SU-DHL-6 (cell line): ENCODE results near the gene CXCR5.

Source experiments
- H2AFZ ChIP-seq: fragments of 200-600 bp; sonication (generic); 2 replicates; pipeline ENCODE4 v1.6.1; 2014; ENCODE audit warnings: low read depth, mild to moderate bottlenecking, moderate library complexity, mixed read lengths, antibody characterized with exemption, low read length; ENCODE audit not compliant: severe bottlenecking
- H3F3A ChIP-seq: fragments of 200-600 bp; shearing (Covaris generic); 2 replicates; pipeline ENCODE4 v1.6.0; 2016; ENCODE audit warnings: antibody characterized with exemption, mild to moderate bottlenecking; ENCODE audit not compliant: insufficient read depth
- H3K27ac ChIP-seq: fragments of 200-600 bp; sonication (generic); 2 replicates; pipeline ENCODE4 v1.5.1; 2016; ENCODE audit warnings: low read depth, mild to moderate bottlenecking, low read length, moderate library complexity, mixed read lengths
- H3K27me3 ChIP-seq: fragments of 200-600 bp; sonication (generic), shearing (Covaris generic); 2 replicates; pipeline ENCODE4 v1.6.0; 2014; ENCODE audit warnings: mild to moderate bottlenecking, low read length
- H3K36me3 ChIP-seq: fragments of 200-600 bp; sonication (generic); 2 replicates; pipeline ENCODE4 v1.6.1; 2014; ENCODE audit warnings: mild to moderate bottlenecking, low read length, mixed read lengths
- H3K4me2 ChIP-seq: fragments of 300-600, 200-600 bp; shearing (Covaris generic), sonication (generic); 2 replicates; pipeline ENCODE4 v1.6.0; 2014; ENCODE audit warnings: low read length, low read depth, mild to moderate bottlenecking; ENCODE audit not compliant: poor library complexity, severe bottlenecking
- H3K4me3 ChIP-seq: fragments of 200-600 bp; sonication (generic); 2 replicates; pipeline ENCODE4 v1.5.1; 2014; ENCODE audit warnings: antibody characterized with exemption, low read length, mild to moderate bottlenecking, mixed read lengths; ENCODE audit not compliant: insufficient read depth, poor library complexity, severe bottlenecking
- H3K79me2 ChIP-seq: fragments of 200-600 bp; sonication (generic); 2 replicates; pipeline ENCODE4 v1.6.1; 2014; ENCODE audit warnings: mild to moderate bottlenecking, low read length, moderate library complexity; ENCODE audit not compliant: insufficient read depth
- H3K9ac ChIP-seq: fragments of 200-600 bp; sonication (generic); 2 replicates; pipeline ENCODE4 v1.7.0; 2014; ENCODE audit warnings: mild to moderate bottlenecking, low read length
- H3K9me2 ChIP-seq: fragments of 200-600 bp; sonication (generic); replicated peaks from 2 replicates; pipeline ENCODE4 v1.6.1; 2014; ENCODE audit warnings: low read length; ENCODE audit not compliant: insufficient read depth
- H3K9me3 ChIP-seq: fragments of 200-600 bp; sonication (generic); 2 replicates; pipeline ENCODE4 v1.6.1; 2014; ENCODE audit warnings: low read length, mixed read lengths; ENCODE audit not compliant: insufficient read depth
- H4K20me1 ChIP-seq: fragments of 200-600 bp; sonication (generic); 2 replicates; pipeline ENCODE4 v1.6.1; 2014; ENCODE audit warnings: low read depth, mild to moderate bottlenecking, antibody characterized with exemption, low read length, moderate library complexity, mixed read lengths
- EZH2phosphoT487 ChIP-seq: fragments of 200-600 bp; sonication (generic), shearing (Covaris generic); conservative IDR thresholded peaks from 2 replicates; pipeline ENCODE4 v1.6.1; 2018; ENCODE audit warnings: mild to moderate bottlenecking, antibody characterized with exemption, low read length, moderate library complexity, mixed read lengths
- TF ChIP-seq, protein P1 (sequence below): fragments of 200-600 bp; sonication (generic); IDR thresholded peaks from one replicate; pipeline ENCODE4 v1.5.1; 2017; ENCODE audit warnings: antibody characterized with exemption, mild to moderate bottlenecking, low read length, moderate library complexity; ENCODE audit not compliant: insufficient read depth, poor library complexity, severe bottlenecking

Gene CXCR5

DNA sequence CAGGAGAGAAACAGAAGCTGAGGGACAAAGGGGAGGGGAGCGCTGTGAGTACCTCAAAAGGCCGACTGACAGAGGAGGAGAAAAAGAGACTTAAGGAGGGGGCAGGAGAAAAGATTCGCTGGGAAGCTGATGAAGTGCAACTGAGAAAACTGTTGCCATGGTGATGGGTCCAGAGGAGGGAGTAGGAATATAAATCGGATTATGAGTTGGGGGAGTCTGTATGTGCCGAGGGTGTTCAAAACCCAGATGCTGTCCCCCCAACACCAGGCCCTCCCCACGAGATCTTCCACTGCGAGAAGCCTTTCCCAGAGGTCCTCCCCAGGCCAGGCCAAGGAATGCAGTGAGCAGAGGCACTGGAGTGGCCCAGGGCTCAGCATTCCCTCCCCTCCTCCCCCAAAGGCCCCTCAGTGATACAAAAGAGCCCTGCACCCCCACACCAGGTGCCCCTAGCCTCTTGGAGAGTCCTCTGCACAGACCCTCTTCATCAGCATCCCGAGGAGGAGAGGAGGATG lies 55.8 kb downstream of the CXCR5 start:
- H3K4me3 ChIP-seq: no peak overlapping the region
- H3K27me3 ChIP-seq: no peaks in the 10 kb centered on the region
- no peaks in the 10 kb centered on the region for H3K79me2 ChIP-seq
- no peak overlapping the region for H3K4me2 ChIP-seq
- H3K9me2 ChIP-seq: no peaks in the 10 kb centered on the region
- H3K9me3 ChIP-seq: no peaks in the 10 kb centered on the region
- H3F3A ChIP-seq: no peaks in the 10 kb centered on the region
- no peak overlapping the region for H3K9ac ChIP-seq
- H4K20me1 ChIP-seq: no peaks in the 10 kb centered on the region
- no peak overlapping the region for H3K27ac ChIP-seq
- TF ChIP-seq, protein P1, sequence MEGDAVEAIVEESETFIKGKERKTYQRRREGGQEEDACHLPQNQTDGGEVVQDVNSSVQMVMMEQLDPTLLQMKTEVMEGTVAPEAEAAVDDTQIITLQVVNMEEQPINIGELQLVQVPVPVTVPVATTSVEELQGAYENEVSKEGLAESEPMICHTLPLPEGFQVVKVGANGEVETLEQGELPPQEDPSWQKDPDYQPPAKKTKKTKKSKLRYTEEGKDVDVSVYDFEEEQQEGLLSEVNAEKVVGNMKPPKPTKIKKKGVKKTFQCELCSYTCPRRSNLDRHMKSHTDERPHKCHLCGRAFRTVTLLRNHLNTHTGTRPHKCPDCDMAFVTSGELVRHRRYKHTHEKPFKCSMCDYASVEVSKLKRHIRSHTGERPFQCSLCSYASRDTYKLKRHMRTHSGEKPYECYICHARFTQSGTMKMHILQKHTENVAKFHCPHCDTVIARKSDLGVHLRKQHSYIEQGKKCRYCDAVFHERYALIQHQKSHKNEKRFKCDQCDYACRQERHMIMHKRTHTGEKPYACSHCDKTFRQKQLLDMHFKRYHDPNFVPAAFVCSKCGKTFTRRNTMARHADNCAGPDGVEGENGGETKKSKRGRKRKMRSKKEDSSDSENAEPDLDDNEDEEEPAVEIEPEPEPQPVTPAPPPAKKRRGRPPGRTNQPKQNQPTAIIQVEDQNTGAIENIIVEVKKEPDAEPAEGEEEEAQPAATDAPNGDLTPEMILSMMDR: no peak
- no peak for TF ChIP-seq EZH2phosphoT487
- no peak overlapping the region for H2AFZ ChIP-seq
- H3K36me3 ChIP-seq: no peaks in the 10 kb centered on the region

DNA sequence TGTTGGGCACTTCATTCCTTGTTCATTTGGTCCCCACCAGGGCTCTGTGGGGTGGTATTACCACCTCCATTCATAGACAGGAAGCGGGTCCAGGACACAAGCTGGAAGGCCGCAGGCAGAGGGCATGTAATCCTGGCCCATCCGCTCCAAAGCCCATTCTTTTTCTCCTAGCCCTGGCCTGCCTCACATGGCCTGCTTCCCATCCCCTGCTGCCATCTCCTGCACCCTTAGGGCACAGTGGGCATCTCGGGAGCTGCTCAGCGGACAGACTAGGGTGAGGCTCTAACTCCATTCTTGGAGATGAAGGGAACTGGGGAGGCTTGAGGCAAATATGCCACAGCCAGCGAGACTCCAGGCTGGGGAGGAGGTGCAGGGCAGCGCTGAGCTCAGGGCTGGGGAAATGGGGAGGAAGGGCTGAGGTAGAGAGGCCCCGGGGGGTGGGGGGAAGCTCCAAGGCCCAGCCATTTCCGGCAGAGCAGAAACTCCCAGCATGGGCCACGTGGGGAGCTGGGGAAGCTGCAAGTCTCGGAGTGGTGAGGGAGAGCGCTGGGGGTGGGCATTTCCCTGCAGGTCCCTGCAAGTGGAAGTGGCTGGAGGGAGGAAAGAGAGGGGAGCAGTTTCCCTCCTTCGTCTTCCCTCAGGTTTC lies 56.4 kb downstream of the CXCR5 start:
- H3K36me3 ChIP-seq: no peaks in the 10 kb centered on the region
- H3K27me3 ChIP-seq: no peaks in the 10 kb centered on the region
- H3K4me3 ChIP-seq: no peak overlapping the region
- no peak overlapping the region for H3K9ac ChIP-seq
- H3K9me3 ChIP-seq: no peaks in the 10 kb centered on the region
- no peak overlapping the region for H3K27ac ChIP-seq
- TF ChIP-seq EZH2phosphoT487: no peak
- TF ChIP-seq, protein P1: no peak
- no peaks in the 10 kb centered on the region for H3K9me2 ChIP-seq
- no peaks in the 10 kb centered on the region for H3K79me2 ChIP-seq
- H2AFZ ChIP-seq: no peak overlapping the region
- H3F3A ChIP-seq: no peaks in the 10 kb centered on the region
- no peak overlapping the region for H3K4me2 ChIP-seq
- H4K20me1 ChIP-seq: no peaks in the 10 kb centered on the region

DNA sequence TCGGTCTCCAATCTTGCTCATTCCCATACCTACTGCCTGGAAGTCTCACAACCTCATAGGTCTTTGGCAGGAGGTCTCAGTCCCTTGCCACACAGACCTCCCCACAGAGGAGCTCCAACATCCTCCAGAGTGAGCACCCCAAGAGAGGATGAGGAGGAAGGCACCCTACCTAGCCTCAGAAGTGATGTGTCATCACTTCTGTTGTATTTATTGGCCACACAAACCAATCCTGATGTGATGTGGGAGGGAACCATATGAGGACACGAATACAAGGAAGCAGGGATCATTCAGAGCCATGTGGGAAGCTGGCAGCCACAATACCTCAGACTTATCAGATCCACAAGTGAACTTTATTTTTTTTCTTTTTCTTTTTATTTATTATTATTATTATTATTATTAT lies 63.4 kb downstream of the CXCR5 start:
- Histone ChIP-seq H3K9me3 (no peaks in the 10 kb centered on the region), H4K20me1 (no peaks in the 10 kb centered on the region), H3K27ac (no peak overlapping the region), H3K9ac (no peak overlapping the region), H3F3A (no peaks in the 10 kb centered on the region), H3K36me3 (no peaks in the 10 kb centered on the region), H3K9me2 (no peaks in the 10 kb centered on the region), H2AFZ (no peak overlapping the region), H3K4me2 (no peak overlapping the region), H3K27me3 (no peaks in the 10 kb centered on the region), H3K4me3 (no peak overlapping the region), H3K79me2 (no peaks in the 10 kb centered on the region)
- TF ChIP-seq, protein P1: no peak
- no peak for TF ChIP-seq EZH2phosphoT487
